SK-N-SH treated with all-trans-retinoic acid at 6 μM for 48 hours (cell line): ENCODE results near the gene CD248.

ENCODE experiments used
- ARNTL ChIP-seq: fragments of 450-650 bp; formaldehyde crosslinking; IDR thresholded peaks from 2 replicates; pipeline ENCODE4 v1.5.0; 2020; ENCODE audit warnings: low read depth, mild to moderate bottlenecking, moderate library complexity, borderline replicate concordance
- CSDC2 ChIP-seq: fragments of 250-450 bp; sonication (Bioruptor Pico); IDR thresholded peaks from 2 replicates; pipeline ENCODE4 v1.5.0; 2020; ENCODE audit warnings: mild to moderate bottlenecking, moderate library complexity
- OSR1 ChIP-seq: fragments of 250-450 bp; sonication (Bioruptor Pico); IDR thresholded peaks from 2 replicates; pipeline ENCODE4 v1.8.0; 2022; ENCODE audit warnings: moderate library complexity, mild to moderate bottlenecking, inconsistent platforms
- PATZ1 ChIP-seq: fragments of 250-450 bp; sonication (Bioruptor Pico); IDR thresholded peaks from 2 replicates; pipeline ENCODE4 v1.8.0; 2020; ENCODE audit warnings: mild to moderate bottlenecking, moderate library complexity, borderline replicate concordance
- PPARA ChIP-seq: fragments of 250-450 bp; sonication (Bioruptor Pico); IDR thresholded peaks from 2 replicates; pipeline ENCODE4 v1.5.0; 2020; ENCODE audit warnings: mild to moderate bottlenecking, borderline replicate concordance
- RARB ChIP-seq: fragments of 250-450 bp; sonication (Bioruptor Pico); IDR thresholded peaks from 2 replicates; pipeline ENCODE4 v1.8.0; 2021; ENCODE audit warnings: mild to moderate bottlenecking, moderate library complexity
- TCF4 ChIP-seq: fragments of 250-450 bp; sonication (Bioruptor Pico); IDR thresholded peaks from 2 replicates; pipeline ENCODE4 v1.8.0; 2021; ENCODE audit warnings: mild to moderate bottlenecking, moderate library complexity, borderline replicate concordance
- ZFP30 ChIP-seq: fragments of 450-650 bp; formaldehyde crosslinking; IDR thresholded peaks from 2 replicates; pipeline ENCODE4 v1.5.0; 2022; ENCODE audit warnings: mild to moderate bottlenecking, moderate library complexity
- ZNF70 ChIP-seq: fragments of 450-650 bp; formaldehyde crosslinking; IDR thresholded peaks from 2 replicates; pipeline ENCODE4 v1.5.0; 2020; ENCODE audit warnings: mild to moderate bottlenecking, moderate library complexity
- ZNF8 ChIP-seq: fragments of 450-650 bp; formaldehyde crosslinking; IDR thresholded peaks from 2 replicates; pipeline ENCODE4 v1.5.0; 2020; ENCODE audit warnings: mild to moderate bottlenecking, moderate library complexity
- TF ChIP-seq, protein P1 (sequence below): fragments of 250-450 bp; sonication (Bioruptor Pico); IDR thresholded peaks from 2 replicates; pipeline ENCODE4 v1.5.1; 2020; ENCODE audit warnings: low read depth, mild to moderate bottlenecking, moderate library complexity
- TF ChIP-seq, protein P2 (sequence below): fragments of 250-450 bp; sonication (Bioruptor Pico); IDR thresholded peaks from 2 replicates; pipeline ENCODE4 v1.8.0; 2021; ENCODE audit warnings: low read depth, mild to moderate bottlenecking, moderate library complexity, borderline replicate concordance

- TF ChIP-seq PATZ1 (CRISPR knock-in tag) (no peak), ZFP30 (CRISPR knock-in tag) (no peak), ARNTL (no peak), OSR1 (CRISPR knock-in tag) (no peak), CSDC2 (no peak), ZNF8 (CRISPR knock-in tag) (no peak), RARB (CRISPR knock-in tag) (no peak), TCF4 (CRISPR knock-in tag) (no peak), ZNF70 (CRISPR knock-in tag) (no peak), PPARA (CRISPR knock-in tag) (no peak)
- TF ChIP-seq, protein P1, sequence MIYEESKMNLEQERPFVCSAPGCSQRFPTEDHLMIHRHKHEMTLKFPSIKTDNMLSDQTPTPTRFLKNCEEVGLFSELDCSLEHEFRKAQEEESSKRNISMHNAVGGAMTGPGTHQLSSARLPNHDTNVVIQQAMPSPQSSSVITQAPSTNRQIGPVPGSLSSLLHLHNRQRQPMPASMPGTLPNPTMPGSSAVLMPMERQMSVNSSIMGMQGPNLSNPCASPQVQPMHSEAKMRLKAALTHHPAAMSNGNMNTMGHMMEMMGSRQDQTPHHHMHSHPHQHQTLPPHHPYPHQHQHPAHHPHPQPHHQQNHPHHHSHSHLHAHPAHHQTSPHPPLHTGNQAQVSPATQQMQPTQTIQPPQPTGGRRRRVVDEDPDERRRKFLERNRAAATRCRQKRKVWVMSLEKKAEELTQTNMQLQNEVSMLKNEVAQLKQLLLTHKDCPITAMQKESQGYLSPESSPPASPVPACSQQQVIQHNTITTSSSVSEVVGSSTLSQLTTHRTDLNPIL (CRISPR knock-in tag), result no peak
- TF ChIP-seq, protein P2, sequence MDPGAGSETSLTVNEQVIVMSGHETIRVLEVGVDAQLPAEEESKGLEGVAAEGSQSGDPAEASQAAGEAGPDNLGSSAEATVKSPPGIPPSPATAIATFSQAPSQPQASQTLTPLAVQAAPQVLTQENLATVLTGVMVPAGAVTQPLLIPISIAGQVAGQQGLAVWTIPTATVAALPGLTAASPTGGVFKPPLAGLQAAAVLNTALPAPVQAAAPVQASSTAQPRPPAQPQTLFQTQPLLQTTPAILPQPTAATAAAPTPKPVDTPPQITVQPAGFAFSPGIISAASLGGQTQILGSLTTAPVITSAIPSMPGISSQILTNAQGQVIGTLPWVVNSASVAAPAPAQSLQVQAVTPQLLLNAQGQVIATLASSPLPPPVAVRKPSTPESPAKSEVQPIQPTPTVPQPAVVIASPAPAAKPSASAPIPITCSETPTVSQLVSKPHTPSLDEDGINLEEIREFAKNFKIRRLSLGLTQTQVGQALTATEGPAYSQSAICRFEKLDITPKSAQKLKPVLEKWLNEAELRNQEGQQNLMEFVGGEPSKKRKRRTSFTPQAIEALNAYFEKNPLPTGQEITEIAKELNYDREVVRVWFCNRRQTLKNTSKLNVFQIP (CRISPR knock-in tag), result no peak
Observed at GRCh38 chr11:66333220-66333877, 16.5 kb upstream of the CD248 start.
